Measurements from ENCODE around the gene BFSP2. TPM values are rescaled to one million over a fixed set of nuclear protein-coding genes. Genes with fewer than 3 reads are reported as not detected.

The BFSP2 gene
- total RNA-seq, 1 experiment from 2014 or later = not detected

- H3K9me3 ChIP-seq = no peaks in the 10 kb centered on the region
- BruUV-seq (replicated peaks) = no TSS peak
- no peaks in the 10 kb centered on the region for H3K36me3 Mint-ChIP-seq (ENCODE audit: insufficient read depth, unreplicated experiment)
- H3K4me1 Mint-ChIP-seq (ENCODE audit: low read depth, unreplicated experiment) = no peaks in the 10 kb centered on the region
- peaks cover 4% of the 10 kb centered on the region; the same call in 1 of the 2 replicates for H3K4me1 ChIP-seq
- no peak for TF ChIP-seq CTCF (IDR thresholded peaks at IDR 0.05; ENCODE audit: insufficient read depth in 1 of 2, low read depth in 1 of 2, low read length in 1 of 2, severe bottlenecking in 1 of 2, unreplicated experiment in 1 of 2)
- H3K9me3 Mint-ChIP-seq (ENCODE audit: unreplicated experiment) = no peaks in the 10 kb centered on the region
- ChIA-PET CTCF (no interaction called here), POLR2A (no interaction called here)
- DNase-seq = peak; percentile 52 to 61
- H3K27me3 ChIP-seq (replicated peaks; ENCODE audit: control insufficient read depth, insufficient read depth, low read length) = no peaks in the 10 kb centered on the region
- H3K27me3 Mint-ChIP-seq (ENCODE audit: insufficient read depth, unreplicated experiment) = no peaks in the 10 kb centered on the region
- no peak overlapping the region for H3K4me3 Mint-ChIP-seq (ENCODE audit: unreplicated experiment)
- no peak overlapping the region for H3K4me3 ChIP-seq (ENCODE audit: low read depth, low read length)
- H3K36me3 ChIP-seq (ENCODE audit: control insufficient read depth, insufficient read depth, low read length) = no peaks in the 10 kb centered on the region
- H3K27ac Mint-ChIP-seq (ENCODE audit: unreplicated experiment) = no peak overlapping the region
- intact Hi-C loops (cut with micrococcal nuclease; ENCODE audit: unreplicated experiment) = no loop called here
Observed at GRCh38 chr3:133428552-133428951, 28.7 kb downstream of the BFSP2 start.

GRCh38 chr3:133429063-133429462 lies 29.2 kb downstream of the BFSP2 start:
- no peak overlapping the region for H3K4me3 ChIP-seq (ENCODE audit: low read depth, low read length)
- H3K9me3 Mint-ChIP-seq (ENCODE audit: unreplicated experiment) = no peaks in the 10 kb centered on the region
- H3K36me3 Mint-ChIP-seq (ENCODE audit: insufficient read depth, unreplicated experiment) = no peaks in the 10 kb centered on the region
- no peaks in the 10 kb centered on the region for H3K4me1 Mint-ChIP-seq (ENCODE audit: low read depth, unreplicated experiment)
- TF ChIP-seq CTCF (IDR thresholded peaks at IDR 0.05; ENCODE audit: insufficient read depth in 1 of 2, low read depth in 1 of 2, low read length in 1 of 2, severe bottlenecking in 1 of 2, unreplicated experiment in 1 of 2) = no peak
- ChIA-PET POLR2A (no interaction called here), CTCF (no interaction called here)
- no peaks in the 10 kb centered on the region for H3K27me3 ChIP-seq (replicated peaks; ENCODE audit: control insufficient read depth, insufficient read depth, low read length)
- no TSS peak for BruUV-seq (replicated peaks)
- no peaks in the 10 kb centered on the region for H3K27me3 Mint-ChIP-seq (ENCODE audit: insufficient read depth, unreplicated experiment)
- intact Hi-C loops (cut with micrococcal nuclease; ENCODE audit: unreplicated experiment) = no loop called here
- no peaks in the 10 kb centered on the region for H3K36me3 ChIP-seq (ENCODE audit: control insufficient read depth, insufficient read depth, low read length)
- no peak for DNase-seq
- no peak overlapping the region for H3K4me3 Mint-ChIP-seq (ENCODE audit: unreplicated experiment)
- no peaks in the 10 kb centered on the region for H3K9me3 ChIP-seq
- H3K27ac Mint-ChIP-seq (ENCODE audit: unreplicated experiment) = no peak overlapping the region
- H3K4me1 ChIP-seq = peaks cover 4% of the 10 kb centered on the region; the same call in 1 of the 2 replicates

GRCh38 chr3:133439563-133439962 lies 39.7 kb downstream of the BFSP2 start:
- no peaks in the 10 kb centered on the region for H3K36me3 ChIP-seq (ENCODE audit: control insufficient read depth, insufficient read depth, low read length)
- BruUV-seq (replicated peaks) = no TSS peak
- H3K27me3 ChIP-seq (replicated peaks; ENCODE audit: control insufficient read depth, insufficient read depth, low read length) = no peaks in the 10 kb centered on the region
- Mint-ChIP-seq H3K9me3 (ENCODE audit: unreplicated experiment) (no peaks in the 10 kb centered on the region), H3K27me3 (ENCODE audit: insufficient read depth, unreplicated experiment) (no peaks in the 10 kb centered on the region), H3K27ac (ENCODE audit: unreplicated experiment) (no peak overlapping the region), H3K36me3 (ENCODE audit: insufficient read depth, unreplicated experiment) (peaks cover 5% of the 10 kb centered on the region), H3K4me3 (ENCODE audit: unreplicated experiment) (no peak overlapping the region), H3K4me1 (ENCODE audit: low read depth, unreplicated experiment) (peaks cover 16% of the 10 kb centered on the region)
- ChIA-PET CTCF (no interaction called here), POLR2A (no interaction called here)
- no peaks in the 10 kb centered on the region for H3K9me3 ChIP-seq
- DNase-seq = no peak
- TF ChIP-seq CTCF (IDR thresholded peaks at IDR 0.05; ENCODE audit: insufficient read depth in 1 of 2, low read depth in 1 of 2, low read length in 1 of 2, severe bottlenecking in 1 of 2, unreplicated experiment in 1 of 2) = no peak
- no peak overlapping the region for H3K4me3 ChIP-seq (ENCODE audit: low read depth, low read length)
- intact Hi-C loops (cut with micrococcal nuclease; ENCODE audit: unreplicated experiment) = no loop called here
- H3K4me1 ChIP-seq = 0 out of 2 replicates have a peak, but pooled peaks cover 3% of the 10 kb centered on the region

Measured in Caco-2 (cell line).